Peyer's patch (tissue), 4 donors: Measurements from ENCODE around the gene SLC29A4.

ENCODE experiments used
- POLR2A ChIP-seq, 2 donors: fragments of 450-650 bp; IDR thresholded peaks; one replicate each; pipeline ENCODE4 v1.5.1; 2017; ENCODE audit warnings: antibody characterized with exemption in 2 of 2, mild to moderate bottlenecking in 2 of 2, moderate library complexity in 2 of 2
- TF ChIP-seq, protein P1 (sequence below), 6 experiments: fragments of 450-650 bp in 4 of 6; fragments of 200-600 bp in 2 of 6; sonication (generic) in 1 of 6; IDR thresholded peaks; one replicate each; pipeline ENCODE4 v1.5.1; 2017 to 2019; ENCODE audit warnings: antibody characterized with exemption in 6 of 6, mild to moderate bottlenecking in 3 of 6, moderate library complexity in 1 of 6

DNA sequence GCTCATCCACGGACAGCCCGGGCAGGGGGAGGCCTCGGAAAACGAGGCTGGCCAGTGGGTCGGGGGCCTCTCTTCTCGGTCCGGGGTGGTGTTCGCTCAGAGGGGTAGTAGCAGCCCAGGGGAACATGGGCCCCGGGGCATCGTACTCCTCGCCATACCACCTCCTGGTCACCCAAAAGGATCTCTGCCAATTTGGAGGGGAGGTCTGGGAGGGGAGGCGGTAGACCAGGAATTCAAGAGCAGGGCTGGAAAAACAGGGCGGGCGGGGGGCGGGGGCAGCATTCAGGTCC lies 67.4 kb downstream of the SLC29A4 start:
- TF ChIP-seq, protein P1, sequence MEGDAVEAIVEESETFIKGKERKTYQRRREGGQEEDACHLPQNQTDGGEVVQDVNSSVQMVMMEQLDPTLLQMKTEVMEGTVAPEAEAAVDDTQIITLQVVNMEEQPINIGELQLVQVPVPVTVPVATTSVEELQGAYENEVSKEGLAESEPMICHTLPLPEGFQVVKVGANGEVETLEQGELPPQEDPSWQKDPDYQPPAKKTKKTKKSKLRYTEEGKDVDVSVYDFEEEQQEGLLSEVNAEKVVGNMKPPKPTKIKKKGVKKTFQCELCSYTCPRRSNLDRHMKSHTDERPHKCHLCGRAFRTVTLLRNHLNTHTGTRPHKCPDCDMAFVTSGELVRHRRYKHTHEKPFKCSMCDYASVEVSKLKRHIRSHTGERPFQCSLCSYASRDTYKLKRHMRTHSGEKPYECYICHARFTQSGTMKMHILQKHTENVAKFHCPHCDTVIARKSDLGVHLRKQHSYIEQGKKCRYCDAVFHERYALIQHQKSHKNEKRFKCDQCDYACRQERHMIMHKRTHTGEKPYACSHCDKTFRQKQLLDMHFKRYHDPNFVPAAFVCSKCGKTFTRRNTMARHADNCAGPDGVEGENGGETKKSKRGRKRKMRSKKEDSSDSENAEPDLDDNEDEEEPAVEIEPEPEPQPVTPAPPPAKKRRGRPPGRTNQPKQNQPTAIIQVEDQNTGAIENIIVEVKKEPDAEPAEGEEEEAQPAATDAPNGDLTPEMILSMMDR (IDR thresholded peaks at IDR 0.05) = no peak
- TF ChIP-seq POLR2A (IDR thresholded peaks at IDR 0.05) = no peak
